HepG2 (cell line): ENCODE data around the gene CAMK2A. TPM values are rescaled to one million over a fixed set of nuclear protein-coding genes. Genes with fewer than 3 reads are reported as not detected.

Experiments used
- ATAC-seq: fragments of 200-7000 bp; cut with Tn5 transposase; 3 replicates; pipeline ENCODE4 v1.9.1; 2020; ENCODE audit warnings: mild to moderate bottlenecking, moderate library complexity
- BruUV-seq: library from RNA; stranded (reverse); fragments of 400-500 nt; replicated peaks from 2 replicates; lab custom pipeline; 2021; lab: Mats Ljungman, UMichigan
- CTCF ChIA-PET: fragments of 300-600 bp; formaldehyde crosslinking; extraction: SDS; loops from one replicate; lab custom pipeline; 2021; ENCODE audit warnings: low total read pairs, inconsistent platforms, low intra/inter-chr PET ratio; lab: Yijun Ruan, JAX
- POLR2A ChIA-PET: fragments of 350-600 bp; sonication (Branson Sonifier 250); formaldehyde crosslinking; loops from one replicate; lab custom pipeline; 2020; ENCODE audit warnings: antibody characterized with exemption, inconsistent platforms; lab: Yijun Ruan, JAX
- DNase-seq: peaks from one replicate; pipeline ENCODE4 v3.0.0-alpha.2; 2015; ENCODE audit warnings: low spot score
- FAIRE-seq: peaks from 3 replicates; lab custom pipeline; 2011; peaks lifted over from hg19 to GRCh38; lab: Jason Lieb, UNC
- H2AFZ ChIP-seq: one replicate; pipeline ENCODE4 v1.6.1; 2011; ENCODE audit warnings: low read length, inconsistent platforms
- H3K27ac ChIP-seq: fragments of 300-600 bp; 3 replicates; pipeline ENCODE4 v1.8.0; 2011; ENCODE audit warnings: mixed run types, mild to moderate bottlenecking, mixed read lengths, low read length, inconsistent platforms; ENCODE audit not compliant: insufficient read depth; ENCODE audit errors: extremely low read length
- H3K27me3 ChIP-seq, 2 experiments: fragments of 200-600 bp in 1 of 2; 2 replicates in 1 of 2; 3 replicates in 1 of 2; pipeline versions ENCODE4 v1.6.0 to v1.8.0; 2011; ENCODE audit warnings: low read length in 2 of 2, mild to moderate bottlenecking in 2 of 2, moderate library complexity in 2 of 2, inconsistent platforms in 1 of 2; ENCODE audit not compliant: insufficient read depth in 2 of 2, control insufficient read depth in 1 of 2
- H3K36me3 ChIP-seq, 2 experiments: fragments of 200-600 bp in 1 of 2; replicated peaks in 1 of 2; 2 replicates in 1 of 2; 3 replicates in 1 of 2; pipeline versions ENCODE4 v1.5.1 to v1.8.0; 2011; ENCODE audit warnings: low read length in 2 of 2, inconsistent platforms in 1 of 2; ENCODE audit not compliant: insufficient read depth in 2 of 2, control insufficient read depth in 1 of 2
- H3K4me1 ChIP-seq: 2 replicates; pipeline ENCODE4 v1.5.1; 2012; ENCODE audit warnings: low read length, inconsistent platforms; ENCODE audit not compliant: insufficient read depth
- H3K4me2 ChIP-seq: 2 replicates; pipeline ENCODE4 v1.6.0; 2011; ENCODE audit warnings: low read depth, low read length, inconsistent platforms
- H3K4me3 ChIP-seq, 3 experiments: fragments of 200-600 bp in 1 of 3; sonication (generic), shearing (Covaris generic) in 1 of 3; replicated peaks in 1 of 3; 2 replicates each; pipeline ENCODE4 v1.5.1; 2011 to 2016; ENCODE audit warnings: low read length in 3 of 3, inconsistent platforms in 2 of 3, low read depth in 2 of 3, mild to moderate bottlenecking in 2 of 3, control low read depth in 1 of 3, mixed read lengths in 1 of 3; ENCODE audit not compliant: insufficient read depth in 1 of 3
- H3K79me2 ChIP-seq: one replicate; pipeline ENCODE4 v1.6.1; 2011; ENCODE audit warnings: low read length, inconsistent platforms; ENCODE audit not compliant: insufficient read depth
- H3K9ac ChIP-seq: 2 replicates; pipeline ENCODE4 v1.6.0; 2011; ENCODE audit warnings: mild to moderate bottlenecking, low read depth, low read length, inconsistent platforms; ENCODE audit not compliant: insufficient read depth
- H3K9me3 ChIP-seq: 2 replicates; pipeline ENCODE4 v1.5.1; 2012; ENCODE audit warnings: mild to moderate bottlenecking, low read length
- H4K20me1 ChIP-seq: 2 replicates; pipeline ENCODE4 v1.6.0; 2011; ENCODE audit warnings: inconsistent platforms, mild to moderate bottlenecking, low read length, moderate library complexity; ENCODE audit not compliant: insufficient read depth
- FOXJ3 ChIP-seq: sonication (generic); formaldehyde crosslinking; IDR thresholded peaks from 2 replicates; pipeline ENCODE4 v1.4.0; 2020; ENCODE audit warnings: missing genetic modification reagents, mild to moderate bottlenecking, borderline replicate concordance
- ISX ChIP-seq: sonication (generic); formaldehyde crosslinking; conservative IDR thresholded peaks from 2 replicates; pipeline ENCODE4 v1.5.0; 2020; ENCODE audit warnings: missing genetic modification reagents
- TEAD3 ChIP-seq: optimal IDR thresholded peaks from 2 replicates; pipeline ENCODE3; 2016; ENCODE audit warnings: borderline replicate concordance
- WGBS: methylation state at CpG from one replicate; pipeline ENCODE4 v1.1.6; 2017; ENCODE audit warnings: low lambda C conversion rate; 5-methylcytosine and 5-hydroxymethylcytosine counted together
- in situ Hi-C: cut with HindIII; loops from 2 replicates; pipeline ENCODE4 v1.10.0; 2017; ENCODE audit warnings: low pct_unique_long_range_greater_than_20kb; ENCODE audit not compliant: extremely low pct_ligation_motif_present
- intact Hi-C: fragments of 100-400 bp; cut with micrococcal nuclease; formaldehyde crosslinking; loops from one replicate; pipeline ENCODE4 v1.10.0; 2022; ENCODE audit not compliant: unreplicated experiment
- polyA plus RNA-seq, 8 experiments: library from polyadenylated mRNA; depleted of rRNA in 3 of 8; stranded (reverse) in 7 of 8; unstranded in 1 of 8; fragments of >200 nt; fragmentation: Illumina TruSeq in 4 of 8; extraction: Trizol in 4 of 8; gene quantifications; 2 replicates each; pipeline versions ENCODE4 v1.2.1 to v1.2.3, GENCODE V29; 2011 to 2016; ENCODE audit warnings: low read depth in 4 of 8, missing spikeins in 1 of 8, mixed read lengths in 1 of 8; ENCODE audit not compliant: insufficient read depth in 1 of 8
- total RNA-seq, 5 experiments: library from RNA; depleted of rRNA; stranded (reverse); fragments of >200 nt; fragmentation: Illumina TruSeq; extraction: Trizol; gene quantifications; 2 replicates each; pipeline ENCODE4 v1.2.3, GENCODE V29; 2016; ENCODE audit warnings: low read depth in 1 of 5
- TF ChIP-seq, protein P1 (sequence below): sonication (generic); IDR thresholded peaks from 2 replicates; pipeline ENCODE4 v1.6.1; 2016; ENCODE audit warnings: low read depth, borderline replicate concordance
- TF ChIP-seq, protein P2 (sequence below): sonication (generic); formaldehyde crosslinking; IDR thresholded peaks from 2 replicates; pipeline ENCODE4 v1.4.0; 2020; ENCODE audit warnings: mild to moderate bottlenecking, missing genetic modification reagents
- TF ChIP-seq, protein P3 (sequence below): sonication (generic); formaldehyde crosslinking; IDR thresholded peaks from 2 replicates; pipeline ENCODE4 v1.4.0; 2020; ENCODE audit warnings: missing genetic modification reagents

The CAMK2A gene
- total and polyA plus RNA-seq, 2 of the 13 experiments (the other 11 are each of a cell fraction or from before 2014, with no cell fraction given) = 0.11 TPM; not detected in 1

DNA sequence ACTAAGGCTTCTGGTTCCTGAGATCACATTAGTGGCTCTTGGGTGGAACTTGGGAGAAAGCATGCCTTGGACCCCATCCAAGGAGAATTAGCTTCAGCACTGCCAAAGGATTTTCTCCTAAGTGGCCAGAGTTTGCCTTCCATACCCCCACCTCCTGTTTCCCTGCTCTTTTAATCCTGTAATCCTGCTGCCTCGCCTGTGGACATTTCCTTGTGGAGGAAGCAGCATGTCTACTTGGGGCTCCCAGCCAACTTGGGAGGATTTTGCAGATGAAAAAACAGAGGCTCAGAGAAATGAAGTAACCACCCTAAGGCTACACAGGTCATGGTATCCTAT, 11.6 kb upstream of the CAMK2A start:
- Histone ChIP-seq H3K27ac (no peak overlapping the region), H3K4me1 (peaks cover 65% of the 10 kb centered on the region), H3K79me2 (peaks cover 13% of the 10 kb centered on the region), H3K9ac (no peak overlapping the region), H3K27me3 (no peaks in the 10 kb centered on the region), H3K4me2 (peak overlapping the region; percentile 81), H2AFZ (no peak overlapping the region), H4K20me1 (no peaks in the 10 kb centered on the region), H3K9me3 (no peaks in the 10 kb centered on the region), H3K4me3 (peak overlapping the region in 1 of 3 experiments; percentile 8; a peak in 2 of 6 replicates), H3K36me3 (no peaks in the 10 kb centered on the region; a peak in 1 of 5 replicates)
- ChIA-PET CTCF (interaction anchor here (2.2 kb wide), 1 partner anchor 49 kb away, joined by 13 read pairs; no protein-coding TSS in a partner anchor), POLR2A (no interaction called here)
- in situ Hi-C loops (no loop called here), intact Hi-C loops (no loop called here)
- FAIRE-seq (no peak), ATAC-seq (no peak), DNase-seq (no peak)
- BruUV-seq = no TSS peak
- no peak for TF ChIP-seq TEAD3 (CRISPR knock-in tag)
- no peak for TF ChIP-seq ISX (CRISPR knock-in tag)
- TF ChIP-seq FOXJ3 = no peak
- 85% methylated on average over 1 of the region's 1 CpG for WGBS

DNA sequence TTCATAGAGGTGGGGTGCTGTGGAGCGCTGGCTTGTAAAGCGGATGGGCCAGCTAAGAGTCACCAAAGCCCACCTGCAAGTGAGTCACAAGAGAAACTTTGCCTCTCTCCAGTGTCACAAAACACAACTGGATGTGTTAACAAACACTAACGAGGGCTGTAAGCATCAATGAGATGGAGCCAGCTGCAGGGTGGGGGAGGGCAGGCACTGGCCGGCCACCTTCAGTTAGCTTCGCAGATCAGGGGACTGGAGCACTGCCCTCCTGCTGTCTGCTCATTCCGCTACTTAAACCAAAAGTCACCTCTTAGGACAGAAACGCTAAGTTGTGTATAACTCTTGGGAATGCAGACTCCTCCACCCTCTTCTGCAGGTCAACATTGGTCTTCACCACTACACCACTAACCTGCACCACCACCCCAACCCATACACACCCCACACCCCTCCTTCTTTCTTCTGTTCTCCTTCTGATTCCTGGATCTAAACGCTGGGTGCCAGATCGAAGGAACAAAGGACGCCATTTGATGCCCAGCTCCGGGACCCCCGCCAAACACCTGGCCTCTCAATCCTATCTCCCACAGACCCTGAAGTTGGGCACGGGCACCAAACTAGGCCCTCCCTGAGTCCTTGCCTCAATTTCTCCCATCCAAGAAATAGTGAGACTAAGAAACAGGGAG, 11.1 kb upstream of the CAMK2A start:
- no peak overlapping the region for H2AFZ ChIP-seq
- no peak overlapping the region for H3K9ac ChIP-seq
- no peaks in the 10 kb centered on the region for H3K27me3 ChIP-seq
- FAIRE-seq (no peak), DNase-seq (no peak), ATAC-seq (no peak)
- CTCF ChIA-PET = interaction anchor here (2.2 kb wide), 1 partner anchor 50 kb away, joined by 13 read pairs; no protein-coding TSS in a partner anchor
- H3K4me3 ChIP-seq = no peak overlapping the region
- in situ Hi-C loops = no loop called here
- no TSS peak for BruUV-seq
- peaks cover 13% of the 10 kb centered on the region for H3K79me2 ChIP-seq
- peaks cover 60% of the 10 kb centered on the region for H3K4me1 ChIP-seq
- H3K36me3 ChIP-seq = no peaks in the 10 kb centered on the region; a peak in 1 of 5 replicates
- H3K9me3 ChIP-seq = no peaks in the 10 kb centered on the region
- H3K4me2 ChIP-seq = peak overlapping the region; percentile 81
- H4K20me1 ChIP-seq = no peaks in the 10 kb centered on the region
- no peak overlapping the region for H3K27ac ChIP-seq
- 82% methylated on average over 11 of the region's 13 CpGs for WGBS
- intact Hi-C loops = no loop called here
- POLR2A ChIA-PET = no interaction called here
- TF ChIP-seq, protein P1, sequence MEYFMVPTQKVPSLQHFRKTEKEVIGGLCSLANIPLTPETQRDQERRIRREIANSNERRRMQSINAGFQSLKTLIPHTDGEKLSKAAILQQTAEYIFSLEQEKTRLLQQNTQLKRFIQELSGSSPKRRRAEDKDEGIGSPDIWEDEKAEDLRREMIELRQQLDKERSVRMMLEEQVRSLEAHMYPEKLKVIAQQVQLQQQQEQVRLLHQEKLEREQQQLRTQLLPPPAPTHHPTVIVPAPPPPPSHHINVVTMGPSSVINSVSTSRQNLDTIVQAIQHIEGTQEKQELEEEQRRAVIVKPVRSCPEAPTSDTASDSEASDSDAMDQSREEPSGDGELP = no peak
- TF ChIP-seq, protein P2, sequence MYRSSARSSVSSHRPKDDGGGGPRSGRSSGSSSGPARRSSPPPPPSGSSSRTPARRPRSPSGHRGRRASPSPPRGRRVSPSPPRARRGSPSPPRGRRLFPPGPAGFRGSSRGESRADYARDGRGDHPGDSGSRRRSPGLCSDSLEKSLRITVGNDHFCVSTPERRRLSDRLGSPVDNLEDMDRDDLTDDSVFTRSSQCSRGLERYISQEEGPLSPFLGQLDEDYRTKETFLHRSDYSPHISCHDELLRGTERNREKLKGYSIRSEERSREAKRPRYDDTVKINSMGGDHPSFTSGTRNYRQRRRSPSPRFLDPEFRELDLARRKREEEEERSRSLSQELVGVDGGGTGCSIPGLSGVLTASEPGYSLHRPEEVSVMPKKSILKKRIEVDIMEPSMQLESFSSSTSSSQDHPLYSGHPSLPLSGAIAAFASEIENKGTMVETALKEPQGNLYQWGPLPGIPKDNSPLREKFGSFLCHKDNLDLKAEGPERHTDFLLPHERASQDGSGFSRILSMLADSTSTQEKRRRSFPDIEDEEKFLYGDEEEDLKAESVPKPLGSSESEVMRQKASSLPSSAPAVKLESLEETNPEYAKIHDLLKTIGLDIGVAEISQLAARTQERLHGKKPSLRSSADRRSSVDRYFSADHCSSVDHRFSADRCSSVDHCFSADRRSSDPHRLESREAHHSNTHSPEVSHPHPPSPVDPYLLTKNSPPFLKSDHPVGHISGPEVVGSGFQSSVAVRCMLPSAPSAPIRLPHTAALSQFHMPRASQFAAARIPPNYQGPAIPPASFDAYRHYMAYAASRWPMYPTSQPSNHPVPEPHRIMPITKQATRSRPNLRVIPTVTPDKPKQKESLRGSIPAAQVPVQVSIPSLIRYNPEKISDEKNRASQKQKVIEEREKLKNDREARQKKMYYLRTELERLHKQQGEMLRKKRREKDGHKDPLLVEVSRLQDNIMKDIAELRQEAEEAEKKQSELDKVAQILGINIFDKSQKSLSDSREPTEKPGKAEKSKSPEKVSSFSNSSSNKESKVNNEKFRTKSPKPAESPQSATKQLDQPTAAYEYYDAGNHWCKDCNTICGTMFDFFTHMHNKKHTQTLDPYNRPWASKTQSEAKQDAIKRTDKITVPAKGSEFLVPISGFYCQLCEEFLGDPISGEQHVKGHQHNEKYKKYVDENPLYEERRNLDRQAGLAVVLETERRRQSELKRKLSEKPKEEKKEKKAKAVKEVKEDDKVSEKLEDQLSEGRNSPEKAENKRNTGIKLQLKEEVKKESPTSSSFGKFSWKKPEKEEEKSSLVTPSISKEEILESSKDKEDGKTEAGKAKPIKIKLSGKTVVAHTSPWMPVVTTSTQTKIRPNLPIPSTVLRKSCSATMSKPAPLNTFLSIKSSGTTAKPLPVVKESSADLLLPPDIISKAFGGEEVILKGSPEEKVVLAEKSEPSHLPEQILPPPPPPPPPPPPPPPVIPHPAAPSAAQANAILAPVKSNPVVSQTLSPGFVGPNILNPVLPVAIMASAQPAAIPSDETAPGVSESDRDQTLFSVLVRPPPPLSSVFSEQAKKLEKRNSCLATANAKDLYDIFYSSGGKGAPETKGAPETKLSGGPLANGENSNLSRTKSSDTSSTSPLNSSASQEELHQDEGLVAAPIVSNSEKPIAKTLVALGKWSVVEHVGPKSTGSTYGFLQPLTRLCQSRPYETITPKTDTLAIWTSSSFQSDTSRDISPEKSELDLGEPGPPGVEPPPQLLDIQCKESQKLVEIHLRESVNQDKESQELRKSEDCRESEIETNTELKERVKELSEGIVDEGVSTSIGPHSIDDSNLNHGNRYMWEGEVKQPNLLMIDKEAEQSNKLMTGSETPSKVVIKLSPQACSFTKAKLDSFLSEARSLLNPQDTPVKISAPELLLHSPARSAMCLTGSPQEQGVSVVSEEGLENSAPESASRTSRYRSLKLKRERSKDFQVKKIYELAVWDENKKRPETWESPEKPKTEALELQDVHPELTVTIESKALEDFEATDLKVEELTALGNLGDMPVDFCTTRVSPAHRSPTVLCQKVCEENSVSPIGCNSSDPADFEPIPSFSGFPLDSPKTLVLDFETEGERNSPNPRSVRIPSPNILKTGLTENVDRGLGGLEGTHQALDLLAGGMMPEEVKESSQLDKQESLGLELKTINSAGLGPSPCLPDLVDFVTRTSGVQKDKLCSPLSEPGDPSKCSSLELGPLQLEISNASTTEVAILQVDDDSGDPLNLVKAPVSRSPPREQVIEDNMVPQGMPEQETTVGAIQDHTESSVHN (CRISPR knock-in tag) = no peak
- TF ChIP-seq, protein P3, sequence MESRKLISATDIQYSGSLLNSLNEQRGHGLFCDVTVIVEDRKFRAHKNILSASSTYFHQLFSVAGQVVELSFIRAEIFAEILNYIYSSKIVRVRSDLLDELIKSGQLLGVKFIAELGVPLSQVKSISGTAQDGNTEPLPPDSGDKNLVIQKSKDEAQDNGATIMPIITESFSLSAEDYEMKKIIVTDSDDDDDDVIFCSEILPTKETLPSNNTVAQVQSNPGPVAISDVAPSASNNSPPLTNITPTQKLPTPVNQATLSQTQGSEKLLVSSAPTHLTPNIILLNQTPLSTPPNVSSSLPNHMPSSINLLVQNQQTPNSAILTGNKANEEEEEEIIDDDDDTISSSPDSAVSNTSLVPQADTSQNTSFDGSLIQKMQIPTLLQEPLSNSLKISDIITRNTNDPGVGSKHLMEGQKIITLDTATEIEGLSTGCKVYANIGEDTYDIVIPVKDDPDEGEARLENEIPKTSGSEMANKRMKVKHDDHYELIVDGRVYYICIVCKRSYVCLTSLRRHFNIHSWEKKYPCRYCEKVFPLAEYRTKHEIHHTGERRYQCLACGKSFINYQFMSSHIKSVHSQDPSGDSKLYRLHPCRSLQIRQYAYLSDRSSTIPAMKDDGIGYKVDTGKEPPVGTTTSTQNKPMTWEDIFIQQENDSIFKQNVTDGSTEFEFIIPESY = no peak
